Prostate gland (tissue), 2 donors: ENCODE data around the gene LDLRAD4. TPM values are rescaled to one million over a fixed set of nuclear protein-coding genes. Genes with fewer than 3 reads are reported as not detected.

Source experiments
- DNase-seq: peaks from one replicate; pipeline ENCODE4 v3.0.0-alpha.2; 2019; ENCODE audit warnings: low spot score
- H3K27ac ChIP-seq, 2 donors: fragments of 200-600 bp; sonication (generic); 2 replicates each; pipeline ENCODE4 v1.5.1; 2017 to 2019
- H3K27me3 ChIP-seq: fragments of 200-600 bp; sonication (generic); replicated peaks from 2 replicates; pipeline ENCODE4 v1.5.1; 2019; ENCODE audit not compliant: insufficient read depth
- H3K36me3 ChIP-seq, 2 donors: fragments of 200-600 bp; sonication (generic); 1 replicate in 1 of 2; 2 replicates in 1 of 2; pipeline versions ENCODE4 v1.5.1 to v1.8.1; 2017 to 2019
- H3K4me1 ChIP-seq: fragments of 200-600 bp; sonication (generic); replicated peaks from 2 replicates; pipeline ENCODE4 v1.5.1; 2019
- H3K4me3 ChIP-seq, 2 donors: fragments of 200-600 bp; sonication (generic); 2 replicates each; pipeline ENCODE4 v1.5.1; 2017 to 2019
- H3K9me3 ChIP-seq: fragments of 200-600 bp; sonication (generic); 2 replicates; pipeline ENCODE4 v1.5.1; 2017
- POLR2A ChIP-seq: fragments of 450-650 bp; IDR thresholded peaks from one replicate; pipeline ENCODE4 v1.6.1; 2016; ENCODE audit warnings: antibody characterized with exemption, mild to moderate bottlenecking
- POLR2AphosphoS5 ChIP-seq: sonication (generic); formaldehyde crosslinking; IDR thresholded peaks from one replicate; pipeline ENCODE4 v1.6.1; 2017; ENCODE audit warnings: antibody characterized with exemption
- WGBS: methylation state at CpG from one replicate; pipeline ENCODE4 v1.1.5; 2018; 5-methylcytosine and 5-hydroxymethylcytosine counted together
- intact Hi-C: fragments of 100-400 bp; cut with DNase I; formaldehyde crosslinking; loops from one replicate; pipeline ENCODE4 v1.14.2; 2022
- total RNA-seq, 2 donors: library from RNA; depleted of rRNA; stranded (reverse); fragments of >200 nt; gene quantifications; one replicate each; pipeline ENCODE4 v1.1.0, GENCODE V29; 2016
- TF ChIP-seq, protein P1 (sequence below), 4 experiments: fragments of 200-600 bp in 2 of 4; fragments of 450-650 bp in 2 of 4; sonication (generic) in 2 of 4; IDR thresholded peaks; 1 replicate in 3 of 4; 2 replicates in 1 of 4; pipeline ENCODE4 v1.5.1; 2016 to 2019; ENCODE audit warnings: antibody characterized with exemption in 4 of 4, mild to moderate bottlenecking in 2 of 4, moderate library complexity in 2 of 4

LDLRAD4 gene
- total RNA-seq, 2 donors from 2014 or later: 59.9 to 107 TPM

DNA sequence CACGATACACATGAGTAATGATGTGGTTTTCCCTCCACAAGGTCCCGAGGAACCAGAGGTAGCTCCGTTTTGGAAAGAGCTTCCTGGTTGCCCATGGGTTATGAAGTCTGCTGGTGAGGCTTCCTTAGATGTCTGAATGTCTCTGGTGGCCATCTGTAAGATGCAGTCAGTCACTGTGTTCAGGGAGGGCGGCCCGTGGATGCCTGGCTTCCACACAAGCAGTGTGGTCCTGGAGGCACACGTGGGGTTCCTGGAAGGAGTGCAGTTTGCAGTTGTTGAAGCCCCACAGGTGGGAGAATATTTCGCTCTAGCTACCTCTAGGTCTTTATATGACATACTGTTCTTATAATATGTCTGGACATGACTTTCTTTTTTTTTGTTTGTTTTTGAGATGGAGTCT is 298.8 kb downstream of the LDLRAD4 start:
- no peak overlapping the region for H3K27ac ChIP-seq
- intact Hi-C loops: no loop called here
- H3K36me3 ChIP-seq: no peaks in the 10 kb centered on the region
- TF ChIP-seq, protein P1, sequence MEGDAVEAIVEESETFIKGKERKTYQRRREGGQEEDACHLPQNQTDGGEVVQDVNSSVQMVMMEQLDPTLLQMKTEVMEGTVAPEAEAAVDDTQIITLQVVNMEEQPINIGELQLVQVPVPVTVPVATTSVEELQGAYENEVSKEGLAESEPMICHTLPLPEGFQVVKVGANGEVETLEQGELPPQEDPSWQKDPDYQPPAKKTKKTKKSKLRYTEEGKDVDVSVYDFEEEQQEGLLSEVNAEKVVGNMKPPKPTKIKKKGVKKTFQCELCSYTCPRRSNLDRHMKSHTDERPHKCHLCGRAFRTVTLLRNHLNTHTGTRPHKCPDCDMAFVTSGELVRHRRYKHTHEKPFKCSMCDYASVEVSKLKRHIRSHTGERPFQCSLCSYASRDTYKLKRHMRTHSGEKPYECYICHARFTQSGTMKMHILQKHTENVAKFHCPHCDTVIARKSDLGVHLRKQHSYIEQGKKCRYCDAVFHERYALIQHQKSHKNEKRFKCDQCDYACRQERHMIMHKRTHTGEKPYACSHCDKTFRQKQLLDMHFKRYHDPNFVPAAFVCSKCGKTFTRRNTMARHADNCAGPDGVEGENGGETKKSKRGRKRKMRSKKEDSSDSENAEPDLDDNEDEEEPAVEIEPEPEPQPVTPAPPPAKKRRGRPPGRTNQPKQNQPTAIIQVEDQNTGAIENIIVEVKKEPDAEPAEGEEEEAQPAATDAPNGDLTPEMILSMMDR (IDR thresholded peaks at IDR 0.05): no peak
- no peak for TF ChIP-seq POLR2A
- TF ChIP-seq POLR2AphosphoS5: no peak
- WGBS: 94% methylated on average over 7 of the region's 7 CpGs
- no peaks in the 10 kb centered on the region for H3K9me3 ChIP-seq
- H3K4me3 ChIP-seq: no peak overlapping the region
- no peak for DNase-seq
- H3K27me3 ChIP-seq: no peaks in the 10 kb centered on the region
- H3K4me1 ChIP-seq: no peaks in the 10 kb centered on the region

DNA sequence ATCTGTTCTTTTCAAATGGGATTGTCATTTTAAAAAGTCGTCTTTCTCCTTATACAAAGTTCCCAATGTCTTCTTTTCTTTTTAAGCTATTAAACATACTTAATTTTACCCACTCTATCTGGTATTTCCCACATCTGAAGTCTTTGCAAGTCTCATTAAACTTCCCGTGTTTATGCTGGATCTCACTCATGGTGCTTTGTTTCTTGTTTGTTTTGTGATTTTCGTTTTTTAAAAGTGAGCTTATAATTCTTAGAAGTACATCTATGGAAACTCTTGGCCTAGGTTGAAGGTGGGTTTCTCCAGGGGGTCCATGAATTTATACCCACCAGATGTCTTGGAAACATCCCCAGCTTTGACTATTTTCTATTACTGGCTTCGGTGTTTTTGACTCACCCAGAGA is 299.8 kb downstream of the LDLRAD4 start:
- H3K36me3 ChIP-seq: no peaks in the 10 kb centered on the region
- no peak for DNase-seq
- H3K27me3 ChIP-seq: no peaks in the 10 kb centered on the region
- intact Hi-C loops: no loop called here
- 78% methylated on average over 4 of the region's 4 CpGs for WGBS
- H3K4me3 ChIP-seq: no peak overlapping the region
- H3K4me1 ChIP-seq: no peaks in the 10 kb centered on the region
- H3K9me3 ChIP-seq: no peaks in the 10 kb centered on the region
- TF ChIP-seq, protein P1 (IDR thresholded peaks at IDR 0.05): no peak
- TF ChIP-seq POLR2A (no peak), POLR2AphosphoS5 (no peak)
- H3K27ac ChIP-seq: no peak overlapping the region

DNA sequence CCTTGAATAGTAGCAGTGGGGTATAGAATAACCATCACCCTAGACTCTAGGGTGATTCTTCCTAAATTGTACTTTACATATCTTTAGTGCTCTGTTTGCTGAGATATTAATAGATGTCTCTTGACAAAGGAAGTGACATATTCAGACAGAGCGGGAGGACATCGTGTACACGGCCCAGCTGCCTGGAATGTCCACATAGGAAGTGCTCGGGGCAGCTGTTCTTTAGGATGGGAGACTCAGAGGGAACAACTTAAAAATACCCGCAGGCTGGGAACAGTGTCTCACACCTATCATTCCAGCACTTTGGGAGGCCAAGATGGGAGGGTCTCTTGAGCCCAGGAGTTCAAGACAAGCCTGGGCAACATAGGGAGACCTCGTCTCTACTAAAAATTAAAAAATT is 301.7 kb downstream of the LDLRAD4 start:
- 82% methylated on average over 6 of the region's 6 CpGs for WGBS
- no peak for DNase-seq
- Histone ChIP-seq H3K4me3 (no peak overlapping the region), H3K27me3 (no peaks in the 10 kb centered on the region), H3K36me3 (no peaks in the 10 kb centered on the region), H3K9me3 (no peaks in the 10 kb centered on the region), H3K4me1 (no peaks in the 10 kb centered on the region), H3K27ac (no peak overlapping the region)
- intact Hi-C loops: loop anchor here (10.0 kb wide), 1 partner anchor 246 kb away; no protein-coding TSS in a partner anchor
- TF ChIP-seq POLR2AphosphoS5: peak; percentile 25
- TF ChIP-seq, protein P1 (IDR thresholded peaks at IDR 0.05): no peak
- no peak for TF ChIP-seq POLR2A

DNA sequence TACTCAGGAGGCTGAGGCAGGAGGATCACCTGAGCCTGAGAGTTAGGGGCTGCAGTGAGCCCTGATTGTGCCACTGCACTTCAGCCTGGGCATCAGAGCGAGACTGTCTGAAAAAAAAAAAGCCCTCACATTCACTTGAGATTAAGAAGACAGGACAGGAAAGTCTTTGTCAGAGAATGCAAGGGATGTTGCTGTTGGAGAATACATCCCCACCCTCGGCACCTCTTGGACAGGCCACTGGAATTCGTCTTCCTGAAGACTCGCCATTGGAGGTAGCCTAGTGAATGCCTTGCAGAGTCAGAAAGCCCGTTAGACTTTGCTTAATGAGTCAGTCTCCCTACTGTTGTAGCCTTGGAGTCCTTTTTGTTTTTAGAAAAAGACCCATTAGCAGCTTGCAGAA is 302.2 kb downstream of the LDLRAD4 start:
- Histone ChIP-seq H3K4me3 (no peak overlapping the region), H3K27me3 (no peaks in the 10 kb centered on the region), H3K4me1 (no peaks in the 10 kb centered on the region), H3K9me3 (no peaks in the 10 kb centered on the region), H3K36me3 (no peaks in the 10 kb centered on the region), H3K27ac (no peak overlapping the region)
- intact Hi-C loops: loop anchor here (10.0 kb wide), 1 partner anchor 246 kb away; no protein-coding TSS in a partner anchor
- TF ChIP-seq, protein P1 (IDR thresholded peaks at IDR 0.05): no peak
- TF ChIP-seq POLR2AphosphoS5: no peak
- no peak for TF ChIP-seq POLR2A
- DNase-seq: no peak
- WGBS: 95% methylated on average over 5 of the region's 5 CpGs

DNA sequence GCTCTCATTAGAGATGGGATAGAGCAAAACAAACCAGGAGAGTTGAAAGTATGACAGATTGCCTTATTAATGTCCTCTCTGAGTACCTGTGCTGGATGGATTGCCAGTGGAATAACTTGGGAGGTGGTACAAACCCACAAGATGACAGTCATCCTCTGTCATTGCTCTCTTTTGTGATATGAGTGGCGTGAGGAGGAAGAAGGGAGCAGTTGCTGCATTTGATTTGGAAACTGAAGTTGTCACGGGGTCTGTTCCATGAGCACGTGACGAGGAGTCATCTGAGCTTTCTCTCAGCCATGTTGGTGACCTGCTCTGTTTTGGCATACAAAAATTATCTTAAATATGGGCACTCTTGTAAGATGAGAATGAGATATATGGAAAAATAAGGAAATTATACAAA is 302.9 kb downstream of the LDLRAD4 start:
- TF ChIP-seq POLR2AphosphoS5: no peak
- TF ChIP-seq, protein P1 (IDR thresholded peaks at IDR 0.05): no peak
- TF ChIP-seq POLR2A: no peak
- Histone ChIP-seq H3K27ac (no peak overlapping the region), H3K4me1 (no peaks in the 10 kb centered on the region), H3K36me3 (no peaks in the 10 kb centered on the region), H3K9me3 (no peaks in the 10 kb centered on the region), H3K4me3 (no peak overlapping the region), H3K27me3 (no peaks in the 10 kb centered on the region)
- 98% methylated on average over 4 of the region's 4 CpGs for WGBS
- no peak for DNase-seq
- intact Hi-C loops: loop anchor here (10.0 kb wide), 1 partner anchor 247 kb away; no protein-coding TSS in a partner anchor
